Measurements from ENCODE around the gene RRAS.

Gene RRAS

DNA sequence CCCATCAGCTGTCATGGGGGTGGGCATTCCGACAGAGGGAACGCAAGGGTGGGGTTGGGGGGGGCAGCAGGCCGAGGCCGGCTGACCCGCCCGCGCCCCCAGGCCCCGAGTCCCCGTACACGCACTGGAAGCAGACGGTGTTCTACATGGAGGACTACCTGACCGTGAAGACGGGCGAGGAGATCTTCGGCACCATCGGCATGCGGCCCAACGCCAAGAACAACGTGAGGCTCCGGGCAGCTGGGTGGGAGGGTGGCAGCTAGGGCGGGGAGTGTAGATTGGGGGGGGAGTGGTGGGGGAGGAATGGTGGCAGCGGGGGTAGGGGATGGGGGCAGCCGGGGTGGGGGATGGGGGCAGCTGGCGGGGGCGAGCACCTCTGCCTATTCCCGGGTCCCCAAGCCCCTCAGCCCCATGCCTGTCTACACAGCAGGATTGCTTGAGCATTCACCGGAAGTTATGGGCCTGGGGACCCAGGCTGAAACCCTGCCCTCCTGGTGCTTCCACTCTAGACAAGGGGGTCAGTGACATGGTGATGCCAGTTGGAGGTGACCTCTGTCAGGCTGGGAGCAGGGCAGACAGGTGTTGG is 46.7 kb upstream of the RRAS start:
- DNase-seq (ENCODE audit: low read depth), result no peak
- TF ChIP-seq, protein P1, sequence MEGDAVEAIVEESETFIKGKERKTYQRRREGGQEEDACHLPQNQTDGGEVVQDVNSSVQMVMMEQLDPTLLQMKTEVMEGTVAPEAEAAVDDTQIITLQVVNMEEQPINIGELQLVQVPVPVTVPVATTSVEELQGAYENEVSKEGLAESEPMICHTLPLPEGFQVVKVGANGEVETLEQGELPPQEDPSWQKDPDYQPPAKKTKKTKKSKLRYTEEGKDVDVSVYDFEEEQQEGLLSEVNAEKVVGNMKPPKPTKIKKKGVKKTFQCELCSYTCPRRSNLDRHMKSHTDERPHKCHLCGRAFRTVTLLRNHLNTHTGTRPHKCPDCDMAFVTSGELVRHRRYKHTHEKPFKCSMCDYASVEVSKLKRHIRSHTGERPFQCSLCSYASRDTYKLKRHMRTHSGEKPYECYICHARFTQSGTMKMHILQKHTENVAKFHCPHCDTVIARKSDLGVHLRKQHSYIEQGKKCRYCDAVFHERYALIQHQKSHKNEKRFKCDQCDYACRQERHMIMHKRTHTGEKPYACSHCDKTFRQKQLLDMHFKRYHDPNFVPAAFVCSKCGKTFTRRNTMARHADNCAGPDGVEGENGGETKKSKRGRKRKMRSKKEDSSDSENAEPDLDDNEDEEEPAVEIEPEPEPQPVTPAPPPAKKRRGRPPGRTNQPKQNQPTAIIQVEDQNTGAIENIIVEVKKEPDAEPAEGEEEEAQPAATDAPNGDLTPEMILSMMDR (IDR thresholded peaks at IDR 0.05; ENCODE audit: control insufficient read depth, insufficient read depth, low read depth, low read length, missing control alignments), result no peak
- no peak overlapping the region for H3K4me3 ChIP-seq (ENCODE audit: control insufficient read depth, low read depth, low read length)

DNA sequence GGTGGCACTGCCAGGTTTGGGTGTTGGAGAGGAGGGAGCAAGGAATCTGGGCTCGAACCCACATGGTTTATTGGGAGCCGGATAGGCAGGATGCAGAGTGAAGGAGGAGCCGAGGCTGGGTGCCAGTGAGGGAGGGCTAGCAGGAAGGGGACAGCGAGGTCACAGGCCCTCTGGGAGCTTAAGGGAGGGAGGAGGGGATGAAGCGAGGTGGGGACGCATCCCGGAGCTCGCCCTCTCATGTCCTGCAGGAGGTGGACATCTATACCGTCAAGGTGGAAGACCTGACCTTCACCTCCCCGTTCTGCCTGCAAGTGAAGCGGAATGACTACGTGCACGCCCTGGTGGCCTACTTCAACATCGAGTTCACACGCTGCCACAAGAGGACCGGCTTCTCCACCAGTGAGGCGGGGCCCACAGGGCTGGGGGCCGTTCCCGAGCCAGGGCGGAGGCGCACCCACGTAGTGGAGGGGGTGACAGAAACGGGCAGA is 45.9 kb upstream of the RRAS start:
- TF ChIP-seq, protein P1 (IDR thresholded peaks at IDR 0.05; ENCODE audit: control insufficient read depth, insufficient read depth, low read depth, low read length, missing control alignments), result no peak
- DNase-seq (ENCODE audit: low read depth), result no peak
- H3K4me3 ChIP-seq (ENCODE audit: control insufficient read depth, low read depth, low read length), result no peak overlapping the region

DNA sequence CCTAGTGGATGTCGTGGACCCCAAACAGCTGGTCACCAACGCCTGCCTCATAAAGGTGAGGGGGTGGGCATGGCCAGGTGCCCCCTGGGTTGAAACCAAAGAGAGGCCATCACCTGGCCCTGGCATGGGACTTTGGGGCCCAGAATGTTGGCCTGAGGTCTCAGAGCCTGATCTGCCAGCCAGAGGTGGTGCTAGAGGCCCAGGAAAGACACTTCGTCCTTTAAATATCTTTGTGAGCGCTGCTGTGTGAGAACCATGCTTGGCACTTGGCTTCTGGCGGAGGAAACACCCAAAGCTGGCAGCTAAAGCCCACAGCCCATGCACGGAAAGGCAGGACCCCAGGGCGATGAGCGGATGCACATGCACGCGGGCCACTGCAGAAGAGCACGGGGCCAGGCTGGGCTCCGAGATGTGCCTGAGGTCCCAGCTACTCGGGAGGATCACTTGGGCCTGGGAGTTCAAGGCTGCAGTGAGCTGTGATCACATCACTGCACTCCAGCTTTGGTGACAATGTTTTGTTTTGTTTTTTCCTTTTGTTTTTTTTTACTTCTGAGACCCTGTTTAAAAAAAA is 45.1 kb upstream of the RRAS start:
- no peak for DNase-seq (ENCODE audit: low read depth)
- TF ChIP-seq, protein P1 (IDR thresholded peaks at IDR 0.05; ENCODE audit: control insufficient read depth, insufficient read depth, low read depth, low read length, missing control alignments), result no peak
- no peak overlapping the region for H3K4me3 ChIP-seq (ENCODE audit: control insufficient read depth, low read depth, low read length)

DNA sequence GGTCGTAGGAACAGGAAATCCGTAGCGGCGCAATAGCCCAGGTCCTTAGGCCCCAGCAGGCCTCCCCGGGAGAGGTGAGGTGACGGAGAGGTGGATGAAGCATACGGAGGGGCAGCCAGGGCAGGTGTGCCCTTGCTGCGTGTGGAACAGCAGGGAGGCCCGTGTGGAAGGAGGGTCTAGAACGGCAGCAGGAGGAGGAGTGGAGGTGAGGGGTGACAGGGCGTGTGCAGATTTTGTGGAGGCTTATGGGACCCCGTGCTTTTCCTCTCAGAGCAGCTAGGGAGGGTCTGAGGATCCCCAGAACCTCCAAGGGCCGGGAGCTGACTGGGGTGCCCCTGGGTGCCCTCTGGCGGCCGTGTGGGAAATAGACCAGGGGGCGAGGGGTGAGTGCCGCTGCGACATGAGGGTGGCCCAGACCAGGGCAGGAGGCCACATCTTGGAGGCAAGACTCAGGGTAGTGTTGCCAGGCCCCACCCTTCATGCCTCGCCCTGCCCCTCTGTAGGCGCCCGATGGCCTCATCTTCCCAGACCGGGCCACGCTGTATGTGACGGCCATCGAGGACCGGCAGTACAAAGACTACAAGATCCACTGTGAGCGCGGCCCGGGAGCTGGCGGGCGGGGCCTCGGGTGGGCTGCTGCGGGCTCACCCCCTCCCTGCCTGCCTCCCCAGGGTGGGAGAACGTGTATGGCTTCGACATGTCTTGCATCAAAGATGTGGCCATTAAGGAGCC is 44.5 kb upstream of the RRAS start:
- DNase-seq (ENCODE audit: low read depth), result no peak
- no peak overlapping the region for H3K4me3 ChIP-seq (ENCODE audit: control insufficient read depth, low read depth, low read length)
- TF ChIP-seq, protein P1 (IDR thresholded peaks at IDR 0.05; ENCODE audit: control insufficient read depth, insufficient read depth, low read depth, low read length, missing control alignments), result peak; percentile 50

DNA sequence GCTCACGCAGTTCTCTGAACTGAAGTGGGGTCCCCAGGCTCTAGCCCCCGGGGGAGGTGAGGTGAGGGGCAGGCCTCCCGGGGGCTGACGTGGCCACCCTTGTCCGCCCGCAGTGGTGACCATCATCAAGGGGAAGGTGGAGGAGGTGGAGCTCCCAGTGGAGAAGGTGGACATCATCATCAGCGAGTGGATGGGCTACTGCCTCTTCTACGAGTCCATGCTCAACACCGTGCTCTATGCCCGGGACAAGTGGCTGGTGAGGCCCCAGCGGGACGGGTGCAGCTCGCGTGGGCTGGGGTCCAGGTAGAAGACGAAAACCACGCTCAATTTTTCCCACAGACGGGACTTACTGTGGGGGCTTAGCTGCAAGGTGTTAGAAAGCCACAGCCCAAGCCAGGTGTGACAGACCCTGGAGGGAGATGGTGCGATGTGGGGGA is 43.9 kb upstream of the RRAS start:
- TF ChIP-seq, protein P1 (IDR thresholded peaks at IDR 0.05; ENCODE audit: control insufficient read depth, insufficient read depth, low read depth, low read length, missing control alignments), result no peak
- DNase-seq (ENCODE audit: low read depth), result no peak
- no peak overlapping the region for H3K4me3 ChIP-seq (ENCODE audit: control insufficient read depth, low read depth, low read length)

DNA sequence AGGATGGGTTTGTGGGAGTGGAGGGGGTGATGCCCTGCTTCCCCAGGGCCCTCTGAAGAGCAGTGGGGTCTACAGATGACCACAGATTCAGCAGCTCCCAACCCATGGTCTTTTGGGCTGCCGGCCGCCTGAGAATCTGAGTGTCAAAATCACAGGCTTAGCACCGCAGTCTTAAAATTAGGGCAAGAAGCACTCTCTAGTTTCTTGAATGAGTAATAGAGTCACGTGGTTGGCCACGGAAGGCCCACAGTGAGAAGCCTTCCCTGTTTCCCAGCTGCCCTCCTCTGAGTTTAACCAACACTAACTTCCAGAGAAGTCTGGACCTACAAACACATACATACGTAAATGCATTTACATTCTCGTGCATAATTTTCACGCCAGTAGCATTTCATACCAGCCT is 42.3 kb upstream of the RRAS start:
- TF ChIP-seq, protein P1 (IDR thresholded peaks at IDR 0.05; ENCODE audit: control insufficient read depth, insufficient read depth, low read depth, low read length, missing control alignments), result no peak
- DNase-seq (ENCODE audit: low read depth), result no peak
- H3K4me3 ChIP-seq (ENCODE audit: control insufficient read depth, low read depth, low read length), result no peak overlapping the region
